Measurements from ENCODE around the gene SIN3B.

- TF ChIP-seq, protein P1, sequence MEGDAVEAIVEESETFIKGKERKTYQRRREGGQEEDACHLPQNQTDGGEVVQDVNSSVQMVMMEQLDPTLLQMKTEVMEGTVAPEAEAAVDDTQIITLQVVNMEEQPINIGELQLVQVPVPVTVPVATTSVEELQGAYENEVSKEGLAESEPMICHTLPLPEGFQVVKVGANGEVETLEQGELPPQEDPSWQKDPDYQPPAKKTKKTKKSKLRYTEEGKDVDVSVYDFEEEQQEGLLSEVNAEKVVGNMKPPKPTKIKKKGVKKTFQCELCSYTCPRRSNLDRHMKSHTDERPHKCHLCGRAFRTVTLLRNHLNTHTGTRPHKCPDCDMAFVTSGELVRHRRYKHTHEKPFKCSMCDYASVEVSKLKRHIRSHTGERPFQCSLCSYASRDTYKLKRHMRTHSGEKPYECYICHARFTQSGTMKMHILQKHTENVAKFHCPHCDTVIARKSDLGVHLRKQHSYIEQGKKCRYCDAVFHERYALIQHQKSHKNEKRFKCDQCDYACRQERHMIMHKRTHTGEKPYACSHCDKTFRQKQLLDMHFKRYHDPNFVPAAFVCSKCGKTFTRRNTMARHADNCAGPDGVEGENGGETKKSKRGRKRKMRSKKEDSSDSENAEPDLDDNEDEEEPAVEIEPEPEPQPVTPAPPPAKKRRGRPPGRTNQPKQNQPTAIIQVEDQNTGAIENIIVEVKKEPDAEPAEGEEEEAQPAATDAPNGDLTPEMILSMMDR (IDR thresholded peaks at IDR 0.05): no peak
- TF ChIP-seq POLR2A (IDR thresholded peaks at IDR 0.05): no peak
Observed at GRCh38 chr19:16779539-16780163, 49.5 kb upstream of the SIN3B start.

All from adrenal gland (tissue), 5 donors.